Neural progenitor cell (in vitro differentiated cells): ENCODE measurements around the gene MPND.

ENCODE experiments used
- CTCF ChIP-seq: fragments of 200-600 bp; sonication (generic); IDR thresholded peaks from 2 replicates; pipeline ENCODE4 v1.5.1; 2017; ENCODE audit warnings: antibody characterized with exemption, mild to moderate bottlenecking
- EZH2 ChIP-seq: fragments of 200-600 bp; sonication (generic); IDR thresholded peaks from 2 replicates; pipeline ENCODE4 v1.6.1; 2017; ENCODE audit warnings: antibody characterized with exemption, mild to moderate bottlenecking, moderate library complexity

GRCh38 chr19:4390567-4391305, 47.4 kb downstream of the MPND start:
- no peak for TF ChIP-seq CTCF
- TF ChIP-seq EZH2: no peak
